Stimulated activated CD4-positive, alpha-beta T cell treated with anti-CD3 and anti-CD28 coated beads, Interleukin-2, amount 100 ng/mL, for 48 hours (primary cell): ENCODE measurements around the gene SPG7.
"Not testable (repeated sequence)": the region's sequence is repeated elsewhere in the genome, so short reads cannot be mapped to it uniquely, and the experiment has no call there.

Experiments used
- DNase-seq, 2 donors: peaks; one replicate each; pipeline ENCODE4 v3.0.0-alpha.2; 2020

The SPG7 gene

GRCh38 chr16:89565506-89566372, 57.5 kb downstream of the SPG7 start:
- DNase-seq, result peak; percentile 66 to 69

DNA sequence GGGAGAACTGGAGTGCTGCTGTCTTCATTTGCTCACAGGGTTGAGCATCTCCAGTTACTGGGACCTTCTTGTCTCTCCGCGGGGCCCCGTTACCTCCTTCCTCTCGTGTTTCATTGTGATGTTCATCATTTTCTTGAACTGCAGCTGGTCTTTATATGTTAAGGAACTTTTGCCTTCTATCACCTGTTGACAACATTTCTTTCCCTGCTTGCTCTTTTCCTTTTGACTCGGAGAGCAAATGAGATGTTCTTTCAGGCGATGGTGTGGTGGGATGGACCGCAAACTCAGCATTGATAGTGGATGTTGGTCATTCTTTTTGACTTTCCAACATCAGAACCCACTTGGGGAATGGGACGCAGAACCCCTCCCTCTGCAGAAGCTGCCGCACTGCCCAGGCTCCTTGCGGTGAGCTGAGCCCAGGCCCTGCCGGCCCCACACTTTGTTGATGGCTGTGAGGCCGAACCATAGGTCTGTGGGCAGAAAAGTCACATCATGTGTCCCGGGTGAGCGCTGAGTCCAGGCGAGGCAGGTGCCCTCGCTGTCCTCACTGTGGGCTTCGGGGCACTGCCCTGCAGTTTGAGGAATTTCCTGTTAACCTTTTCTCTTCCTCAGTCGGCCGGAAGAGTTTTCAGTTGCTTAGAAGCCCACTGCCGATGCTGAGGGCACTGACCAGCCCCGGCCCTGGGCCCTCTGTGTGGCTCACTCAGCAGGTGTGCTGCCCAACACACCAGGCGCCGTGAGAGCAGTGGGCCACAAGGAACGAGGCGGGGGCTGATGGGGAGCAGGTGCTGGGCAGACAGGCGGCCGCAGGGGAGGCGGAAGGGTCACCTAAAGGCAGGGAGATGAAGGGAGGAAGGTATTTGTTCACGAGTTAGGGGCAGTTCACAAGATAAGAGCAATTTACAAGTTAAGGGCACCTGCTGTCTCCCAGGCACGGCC, 59.7 kb downstream of the SPG7 start:
- DNase-seq, result no peak

DNA sequence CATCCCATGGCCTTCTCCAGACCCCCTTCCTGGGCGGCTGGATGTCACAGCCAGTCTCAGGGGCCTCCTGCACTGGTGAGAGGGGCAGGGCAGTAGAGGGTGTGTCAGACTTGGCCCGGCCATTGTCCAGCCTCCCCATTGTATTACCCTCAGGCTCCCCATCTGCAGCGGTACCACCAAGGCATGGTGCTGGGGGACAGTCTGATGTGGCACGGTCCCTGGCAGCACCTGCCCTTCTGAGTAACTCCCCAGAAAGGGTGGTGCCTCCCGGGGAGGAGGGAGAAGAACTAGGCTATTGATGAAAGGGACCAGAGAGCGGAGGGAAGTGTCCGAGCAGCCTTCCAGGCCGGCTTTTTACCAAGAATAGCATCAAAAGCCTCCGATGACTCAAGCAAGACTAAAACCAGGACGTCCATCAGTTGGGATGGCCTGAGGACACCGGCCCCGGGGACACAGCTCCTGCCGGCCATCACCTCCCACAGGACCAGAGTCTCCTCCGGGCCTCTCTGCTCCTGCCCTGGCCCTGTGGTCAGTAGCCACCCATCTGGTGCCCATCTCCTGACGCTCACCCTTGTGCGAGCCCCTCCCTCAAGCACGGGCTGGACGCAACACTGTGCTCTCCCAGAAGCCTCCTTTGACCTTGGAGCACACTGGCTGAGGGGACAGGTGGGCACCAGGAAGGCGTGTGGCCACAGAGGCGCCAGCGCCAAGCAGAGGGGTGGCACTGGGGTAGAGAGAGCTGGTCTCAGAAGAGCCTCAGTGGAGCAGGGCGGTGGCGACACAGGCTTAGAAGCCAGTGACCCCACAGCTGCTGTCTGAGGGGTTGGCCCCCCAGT, 61.5 kb downstream of the SPG7 start:
- DNase-seq, result no peak

DNA sequence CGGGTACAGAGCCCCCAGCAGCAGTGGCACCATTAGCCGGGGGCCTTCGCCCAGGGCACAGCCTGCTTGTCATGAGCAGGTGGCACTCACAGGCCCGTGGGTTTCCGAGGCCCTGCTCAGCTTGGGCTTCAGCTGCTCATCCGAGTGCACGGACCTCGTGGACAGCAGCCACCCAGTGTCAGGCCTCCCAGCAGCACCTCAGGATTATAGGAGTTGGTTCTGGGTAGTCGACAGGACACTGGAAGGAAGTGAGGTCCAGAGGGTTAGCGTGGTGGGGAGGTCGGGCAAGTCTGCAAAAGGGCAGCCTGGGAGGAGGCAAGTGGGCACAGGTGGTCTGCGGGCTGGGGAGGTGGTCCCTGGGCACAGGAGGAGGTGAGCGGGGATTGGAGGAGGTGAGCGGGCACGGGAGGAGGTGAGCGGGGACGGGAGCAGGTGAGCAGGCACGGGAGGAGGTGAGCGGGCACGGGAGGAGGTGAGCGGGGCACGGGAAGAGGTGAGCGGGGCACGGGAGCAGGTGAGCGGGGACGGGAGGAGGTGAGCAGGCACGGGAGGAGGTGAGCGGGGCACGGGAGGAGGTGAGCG, 62.2 kb downstream of the SPG7 start:
- DNase-seq, result no peak

DNA sequence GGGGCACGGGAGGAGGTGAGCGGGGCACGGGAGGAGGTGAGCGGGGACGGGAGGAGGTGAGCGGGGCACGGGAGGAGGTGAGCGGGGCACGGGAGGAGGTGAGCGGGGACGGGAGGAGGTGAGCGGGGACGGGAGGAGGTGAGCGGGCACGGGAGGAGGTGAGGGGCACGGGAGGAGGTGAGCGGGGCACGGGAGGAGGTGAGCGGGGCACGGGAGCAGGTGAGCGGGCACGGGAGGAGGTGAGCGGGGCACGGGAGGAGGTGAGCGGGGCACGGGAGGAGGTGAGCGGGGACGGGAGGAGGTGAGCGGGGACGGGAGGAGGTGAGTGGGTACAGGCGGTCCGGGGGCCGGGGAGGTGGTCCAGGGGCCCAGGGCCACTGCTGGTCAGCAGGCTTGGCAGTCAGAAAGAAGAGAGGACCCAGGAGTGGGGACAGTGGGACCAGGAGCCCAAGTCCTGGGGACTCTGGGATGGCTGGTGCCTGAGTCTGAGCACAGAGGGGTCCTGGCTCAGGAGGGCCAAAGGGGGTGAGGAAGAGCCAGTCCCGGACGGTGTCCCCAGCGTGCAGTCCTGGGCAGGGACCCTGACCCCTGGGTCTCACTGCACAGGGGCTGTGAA, 62.9 kb downstream of the SPG7 start:
- DNase-seq, result not testable (repeated sequence)

GRCh38 chr16:89571636-89572035, 63.4 kb downstream of the SPG7 start:
- DNase-seq, result no peak

DNA sequence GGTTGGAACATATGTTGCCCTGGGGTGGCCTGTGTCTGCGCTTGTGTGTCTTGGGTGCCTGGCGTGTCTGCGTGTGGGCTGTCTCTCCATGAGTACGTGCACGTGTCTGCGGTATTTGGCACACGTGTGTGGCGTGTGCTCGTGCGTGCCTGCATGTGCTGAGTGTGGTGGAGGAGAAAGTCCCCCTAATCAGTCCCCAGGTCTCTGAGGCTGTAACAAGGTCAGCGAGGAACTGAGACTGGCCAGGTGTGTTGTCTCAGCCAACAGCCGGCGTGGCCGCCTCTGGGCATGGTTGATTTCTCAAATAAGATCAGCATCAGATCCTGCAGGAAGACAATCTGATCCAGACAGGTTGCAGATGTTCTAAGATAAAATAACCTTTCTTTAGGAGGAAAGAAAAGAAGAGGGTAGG, 63.9 kb downstream of the SPG7 start:
- no peak for DNase-seq

DNA sequence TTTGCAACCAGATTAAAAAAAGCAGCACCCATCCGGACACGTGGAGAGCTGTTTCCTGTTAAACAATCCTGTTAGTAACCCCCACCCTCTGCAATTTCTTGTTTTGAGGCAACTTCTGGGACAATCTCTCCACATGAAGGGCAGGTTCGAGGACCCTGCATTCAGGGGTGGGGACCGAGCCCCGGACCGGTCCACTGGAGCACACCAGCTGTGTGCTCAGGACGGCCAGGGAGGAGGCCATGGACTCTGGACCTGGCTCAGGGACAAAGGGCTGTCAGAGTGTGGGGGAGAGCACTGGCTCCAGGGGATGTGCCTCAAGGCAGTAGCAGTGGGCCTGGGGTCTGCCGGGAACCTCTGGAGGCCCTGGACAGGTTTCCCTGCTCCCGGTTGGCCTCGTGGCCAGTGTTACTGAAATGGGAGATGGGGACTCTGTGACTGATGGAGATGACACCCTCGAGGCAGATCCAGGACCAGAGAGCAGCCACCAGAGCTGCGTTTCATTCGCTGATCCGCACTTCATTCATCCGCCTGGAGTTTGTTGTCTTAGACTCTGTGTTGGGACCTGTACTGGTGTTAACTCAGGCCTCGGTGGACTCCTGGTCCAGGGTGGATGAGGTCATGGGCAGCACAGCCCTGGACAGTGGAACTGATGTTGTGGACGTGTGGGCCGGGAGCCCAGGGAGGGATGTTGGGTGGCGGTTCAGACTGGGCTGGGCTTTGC, 64.4 kb downstream of the SPG7 start:
- no peak for DNase-seq

DNA sequence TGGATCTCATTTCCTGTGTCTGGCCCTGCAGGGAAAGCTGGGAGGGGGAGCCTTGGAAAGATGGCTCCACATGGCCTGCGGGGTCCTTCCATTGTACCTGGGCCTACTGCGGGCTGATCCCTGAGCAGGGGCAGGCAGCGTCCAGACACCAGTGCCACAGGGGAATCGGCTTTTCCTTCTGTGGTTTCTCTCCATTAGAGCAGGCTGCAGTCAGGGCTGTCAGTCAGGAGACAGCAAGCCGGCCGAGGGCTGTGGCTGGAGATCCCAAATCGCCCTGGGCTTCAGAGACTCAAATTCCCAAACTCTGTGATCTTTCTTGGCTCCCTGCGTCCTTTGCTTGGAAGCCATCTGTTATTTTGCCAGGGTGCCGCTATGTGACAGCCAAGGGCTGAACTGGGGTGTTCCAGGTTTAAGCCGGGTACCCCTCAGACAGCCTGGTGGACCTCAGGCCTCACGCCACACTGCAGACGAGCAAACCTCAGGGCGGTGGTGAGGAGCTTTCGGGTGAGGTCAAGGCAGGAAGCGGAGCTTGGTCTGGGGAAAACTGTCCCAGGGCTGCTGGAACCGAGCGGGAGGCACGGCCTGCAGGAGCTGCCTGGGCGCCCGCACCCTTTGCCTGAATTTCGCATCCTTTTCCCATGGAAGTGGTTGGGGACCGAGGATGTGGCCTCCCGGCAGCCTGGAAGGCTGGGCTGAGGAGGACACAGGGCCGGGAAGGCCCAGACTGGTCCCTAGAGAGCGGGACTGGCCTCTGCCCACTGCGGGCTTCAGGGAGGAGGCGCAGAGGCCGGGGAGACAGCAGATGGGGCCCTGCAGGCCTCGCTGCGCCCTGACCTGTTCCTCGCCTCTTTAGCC, 65.8 kb downstream of the SPG7 start:
- no peak for DNase-seq

GRCh38 chr16:89574681-89575246, 66.6 kb downstream of the SPG7 start:
- DNase-seq, result peak; percentile 66 to 71

DNA sequence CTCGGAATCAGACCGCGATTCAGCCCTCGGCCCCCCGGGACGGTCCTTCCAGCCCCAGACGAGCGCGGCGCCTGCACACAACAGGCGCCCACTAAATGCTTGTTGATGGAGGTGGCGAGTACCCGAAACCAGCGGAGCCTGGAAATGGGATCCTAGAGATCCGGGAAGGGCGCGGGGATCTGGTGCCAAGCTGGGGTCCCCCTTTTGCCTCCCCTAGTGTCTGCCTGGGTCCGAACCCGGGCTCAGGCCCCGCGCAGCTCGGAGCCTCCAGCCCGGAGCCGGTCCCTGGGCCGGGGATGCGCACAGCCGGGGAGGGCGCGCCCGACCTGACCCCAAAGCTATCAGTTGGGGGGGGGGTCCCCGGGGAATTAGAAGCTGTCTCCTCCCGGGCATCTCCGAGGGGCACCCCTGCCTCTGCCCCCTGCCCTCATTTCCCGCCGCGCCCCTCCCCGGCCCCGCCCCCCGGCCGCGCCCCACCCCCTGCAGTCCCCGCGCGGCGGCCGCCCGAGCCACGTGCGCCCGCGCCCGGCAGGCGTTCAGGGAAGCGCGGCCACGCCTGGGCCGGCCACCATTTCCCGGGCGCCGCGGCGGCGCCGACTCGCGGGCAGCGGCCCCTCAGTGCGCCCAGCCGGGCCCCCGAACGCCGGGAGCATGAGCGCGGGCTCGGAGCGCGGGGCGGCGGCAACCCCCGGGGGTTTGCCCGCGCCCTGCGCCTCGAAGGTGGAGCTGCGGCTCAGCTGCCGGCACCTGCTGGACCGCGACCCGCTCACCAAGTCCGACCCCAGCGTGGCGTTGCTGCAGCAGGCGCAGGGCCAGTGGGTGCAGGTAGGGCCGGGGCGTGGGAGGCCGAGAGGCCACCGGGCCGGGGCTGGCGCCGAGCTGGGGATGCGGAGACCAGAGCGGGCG, 67.3 kb downstream of the SPG7 start, which contains the start of gene CPNE7:
Gene CPNE7, plus strand, starts transcription at position 512 of the 906 bp plus-strand sequence. Its CDS starts 140 bp downstream, at position 652.
- no peak for DNase-seq

DNA sequence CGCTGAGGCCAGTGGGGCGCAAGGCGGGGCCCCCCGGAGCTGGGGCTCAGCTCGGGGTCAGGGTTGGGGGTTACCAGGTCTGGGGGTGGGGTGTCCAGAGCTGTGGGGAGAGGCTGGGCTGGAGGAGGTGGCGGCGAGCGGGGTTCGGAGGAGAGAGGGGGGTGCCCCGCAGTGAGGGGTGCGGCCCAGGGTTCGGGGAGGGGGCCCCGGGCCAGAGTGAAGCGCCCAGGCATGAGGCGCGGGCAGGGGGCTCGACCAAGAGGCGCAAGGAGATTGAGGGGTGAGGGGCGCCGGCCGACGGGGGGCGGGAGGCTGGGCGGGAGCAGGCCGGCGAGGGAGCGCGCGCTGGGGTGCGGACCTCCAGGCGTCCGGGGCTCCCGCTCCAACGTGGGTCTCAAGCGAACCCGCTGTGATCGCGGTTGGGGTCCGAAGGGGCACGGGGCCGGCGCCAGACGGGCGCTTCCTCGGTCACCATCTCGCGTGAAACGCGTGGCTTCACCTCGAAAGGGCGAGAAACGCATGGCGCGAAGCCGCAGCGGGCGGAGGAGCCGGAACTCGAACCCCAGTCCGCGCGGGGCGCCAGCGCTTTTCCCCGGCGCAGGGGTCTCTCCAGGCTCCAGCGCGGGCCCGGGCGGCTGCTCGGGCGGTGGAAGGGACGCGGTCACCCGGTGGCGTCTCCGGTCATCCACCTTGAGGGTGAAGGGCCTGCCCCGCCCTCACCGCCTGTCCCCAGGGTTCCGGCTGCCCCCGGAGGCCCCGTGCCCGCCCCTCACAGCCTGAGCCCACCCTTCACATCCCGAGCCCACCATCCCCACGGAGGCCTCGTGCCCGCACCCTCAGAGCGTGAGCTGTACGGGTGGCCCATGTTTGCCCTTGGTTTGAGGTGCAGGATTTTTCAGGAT, 68.2 kb downstream of the SPG7 start:
- DNase-seq, result no peak

GRCh38 chr16:89577055-89577759, 69.0 kb downstream of the SPG7 start:
- DNase-seq, result no peak

- no peak for DNase-seq
Observed at GRCh38 chr16:89579351-89579750, 71.1 kb downstream of the SPG7 start.

DNA sequence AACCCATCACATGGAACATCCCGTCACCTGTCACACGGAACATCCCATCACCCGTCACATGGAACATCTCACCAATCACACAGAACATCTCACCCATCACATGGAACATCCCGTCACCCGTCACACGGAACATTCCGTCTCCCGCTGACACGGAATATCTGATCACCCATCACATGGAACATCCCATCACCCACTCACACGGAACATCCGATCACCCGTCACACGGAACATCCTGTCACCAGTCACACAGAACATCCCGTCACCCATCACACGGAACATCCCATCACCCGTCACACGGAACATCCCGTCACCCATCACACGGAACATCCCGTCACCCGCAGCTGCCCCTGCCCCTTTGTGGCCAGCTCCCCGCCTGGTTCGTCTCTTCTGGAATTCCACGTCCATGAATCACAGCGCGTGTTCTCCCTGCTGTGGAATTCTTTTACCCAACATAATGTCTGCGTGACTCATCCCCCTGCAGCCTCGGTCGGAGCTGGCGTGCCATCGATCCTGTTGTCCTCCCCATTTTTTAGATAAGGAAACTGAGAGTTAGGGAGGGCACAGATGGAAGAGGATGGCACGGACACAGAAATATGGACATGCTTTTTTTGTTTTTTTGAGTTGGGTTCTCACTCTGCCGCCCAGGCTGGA, 73.0 kb downstream of the SPG7 start:
- no peak for DNase-seq

DNA sequence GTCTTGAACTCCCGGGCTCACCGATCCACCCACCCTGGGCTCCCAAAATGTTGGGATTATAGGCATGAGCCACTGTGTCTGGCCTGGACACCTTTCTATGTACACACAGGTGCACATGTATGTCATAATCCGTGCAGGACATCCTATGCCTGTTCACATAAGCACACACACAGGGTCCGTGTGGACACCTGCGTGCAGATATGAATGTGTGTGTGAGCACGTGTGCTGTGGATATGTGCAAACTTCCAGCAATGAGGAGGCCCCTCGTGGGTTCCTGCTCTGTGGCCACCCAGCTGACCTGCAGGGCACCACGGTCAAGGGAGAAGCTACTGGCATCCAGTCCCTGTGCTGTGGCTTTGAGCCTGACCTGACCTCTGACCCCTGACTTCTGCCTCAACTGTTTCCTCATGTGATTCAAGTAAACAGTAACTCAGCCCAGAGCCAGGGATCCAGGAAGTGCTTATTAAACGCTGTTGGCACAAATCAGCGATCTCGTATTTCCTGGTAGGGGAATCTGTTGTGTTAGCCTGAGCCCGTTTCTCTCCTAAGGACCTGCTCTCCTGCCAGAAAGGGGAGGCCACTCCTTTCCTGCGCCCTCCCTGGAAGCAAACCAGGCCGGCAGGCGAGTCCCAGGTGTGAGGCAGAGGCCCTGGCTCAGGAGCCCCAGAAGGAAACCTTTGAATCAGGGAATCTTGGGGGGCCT, 73.8 kb downstream of the SPG7 start:
- DNase-seq, result no peak
